Activated CD8-positive, alpha-beta T cell treated with anti-CD3 and anti-CD28 coated beads, Interleukin-2, amount 10 ng/mL, durations not matched to agents 7 days and 5 days (primary cell): ENCODE measurements around the gene TMEM19. TPM values are rescaled to one million over a fixed set of nuclear protein-coding genes. Genes with fewer than 3 reads are reported as not detected.
"Not testable (repeated sequence)": the region's sequence is repeated elsewhere in the genome, so short reads cannot be mapped to it uniquely, and the experiment has no call there.

ENCODE experiments used
- ATAC-seq: fragments of 150-1000 bp; cut with Tn5 transposase; one replicate; pipeline ENCODE4 v1.10.0; 2021; ENCODE audit warnings: moderate library complexity
- CTCF ChIA-PET: fragments of 350-600 bp; sonication (Branson Sonifier 250); formaldehyde crosslinking; loops from one replicate; lab custom pipeline; 2021; ENCODE audit warnings: antibody characterized with exemption; lab: Charles Lee
- POLR2A ChIA-PET: fragments of 350-600 bp; sonication (Branson Sonifier 250); formaldehyde crosslinking; loops from one replicate; lab custom pipeline; 2021; ENCODE audit warnings: antibody characterized with exemption; lab: Charles Lee
- DNase-seq: peaks from one replicate; pipeline ENCODE4 v3.0.0-alpha.2; 2020
- H3K27ac Mint-ChIP-seq: one replicate; pipeline ENCODE4 v1.8.0; 2021; ENCODE audit warnings: mild to moderate bottlenecking, mixed read lengths
- H3K27me3 Mint-ChIP-seq: one replicate; pipeline ENCODE4 v1.8.0; 2021; ENCODE audit warnings: low read depth, mixed read lengths
- H3K36me3 Mint-ChIP-seq: one replicate; pipeline ENCODE4 v1.8.0; 2021; ENCODE audit warnings: low read depth, mixed read lengths
- H3K4me1 Mint-ChIP-seq: one replicate; pipeline ENCODE4 v1.8.0; 2021; ENCODE audit warnings: low read depth, mixed read lengths
- H3K4me3 Mint-ChIP-seq: one replicate; pipeline ENCODE4 v1.8.0; 2021; ENCODE audit warnings: mild to moderate bottlenecking, mixed read lengths
- H3K9me3 Mint-ChIP-seq: one replicate; pipeline ENCODE4 v1.8.0; 2022; ENCODE audit warnings: mixed read lengths; ENCODE audit not compliant: insufficient read depth
- total RNA-seq, 2 experiments: library from RNA; stranded (reverse); gene quantifications; one replicate each; pipeline ENCODE4 v1.2.3, GENCODE V29; 2021

TMEM19 gene
- total RNA-seq, 2 experiments from 2014 or later, result 22.1 to 23.9 TPM

GRCh38 chr12:71665090-71665463 lies 20.8 kb upstream of the TMEM19 start:
- ChIA-PET CTCF (interaction anchor here (0.6 to 4.2 kb wide), 6 partner anchors 13 to 173 kb away, joined by 3 to 41 read pairs (median 6); partner anchors contain the start of gene TMEM19), POLR2A (interaction anchor here (2.9 to 3.0 kb wide), 3 partner anchors 22 to 174 kb away, joined by 21 to 101 read pairs (median 35); partner anchors contain the start of genes RAB21, TBC1D15 and TMEM19)
- Mint-ChIP-seq H3K27ac (peak overlapping the region; percentile 100), H3K36me3 (peaks cover 27% of the 10 kb centered on the region), H3K4me1 (peaks cover 28% of the 10 kb centered on the region), H3K4me3 (peak overlapping the region; percentile 98), H3K27me3 (no peaks in the 10 kb centered on the region), H3K9me3 (no peaks in the 10 kb centered on the region)
- DNase-seq (no peak), ATAC-seq (no peak)

GRCh38 chr12:71666259-71666658 lies 19.6 kb upstream of the TMEM19 start:
- POLR2A ChIA-PET, result interaction anchor here (0.6 to 1.9 kb wide), 2 partner anchors 19 to 96 kb away, joined by 4 read pairs; partner anchors contain the start of gene TMEM19

GRCh38 chr12:71671311-71671710 lies 14.6 kb upstream of the TMEM19 start:
- Mint-ChIP-seq H3K27ac (no peak overlapping the region), H3K4me3 (no peak overlapping the region), H3K4me1 (peaks cover 6% of the 10 kb centered on the region), H3K36me3 (peaks cover 4% of the 10 kb centered on the region), H3K9me3 (no peaks in the 10 kb centered on the region), H3K27me3 (no peaks in the 10 kb centered on the region)
- ChIA-PET CTCF (no interaction called here), POLR2A (interaction anchor here (1.5 kb wide), 1 partner anchor 13 kb away, joined by 3 read pairs; no protein-coding TSS in a partner anchor)
- DNase-seq (no peak), ATAC-seq (no peak)

More at GRCh38 chr12:71666259-71666658, 19.6 kb upstream of the TMEM19 start:
- ATAC-seq (no peak), DNase-seq (no peak)
- H3K9me3 Mint-ChIP-seq, result no peaks in the 10 kb centered on the region
- no peaks in the 10 kb centered on the region for H3K27me3 Mint-ChIP-seq
- no peak overlapping the region for H3K4me3 Mint-ChIP-seq
- H3K4me1 Mint-ChIP-seq, result peaks cover 24% of the 10 kb centered on the region
- peaks cover 23% of the 10 kb centered on the region for H3K36me3 Mint-ChIP-seq
- CTCF ChIA-PET, result interaction anchor here (0.7 to 4.2 kb wide), 3 partner anchors 9 to 80 kb away, joined by 3 to 32 read pairs (median 6); no protein-coding TSS in a partner anchor
- no peak overlapping the region for H3K27ac Mint-ChIP-seq

- H3K36me3 Mint-ChIP-seq, result peaks cover 4% of the 10 kb centered on the region
These were observed 14.1 kb upstream of the TMEM19 start for GRCh38 chr12:71671816-71672215.

GRCh38 chr12:71682466-71682865 lies 3.4 kb upstream of the TMEM19 start:
- Mint-ChIP-seq H3K27me3 (no peaks in the 10 kb centered on the region), H3K9me3 (no peaks in the 10 kb centered on the region), H3K27ac (no peak overlapping the region), H3K4me3 (no peak overlapping the region), H3K36me3 (no peaks in the 10 kb centered on the region), H3K4me1 (peaks cover 14% of the 10 kb centered on the region)
- ChIA-PET POLR2A (no interaction called here), CTCF (no interaction called here)
- DNase-seq (no peak), ATAC-seq (no peak)

More at GRCh38 chr12:71671816-71672215, 14.1 kb upstream of the TMEM19 start:
- Mint-ChIP-seq H3K4me1 (peaks cover 6% of the 10 kb centered on the region), H3K9me3 (no peaks in the 10 kb centered on the region), H3K27me3 (no peaks in the 10 kb centered on the region), H3K27ac (no peak overlapping the region), H3K4me3 (no peak overlapping the region)
- no peak for DNase-seq
- ChIA-PET CTCF (interaction anchor here (0.9 to 1.4 kb wide), 3 partner anchors 36 to 75 kb away, joined by 3 to 4 read pairs (median 3); no protein-coding TSS in a partner anchor), POLR2A (interaction anchor here (1.5 kb wide), 1 partner anchor 13 kb away, joined by 3 read pairs; no protein-coding TSS in a partner anchor)
- ATAC-seq, result no peak

- ATAC-seq (no peak), DNase-seq (no peak)
- H3K36me3 Mint-ChIP-seq, result no peaks in the 10 kb centered on the region
- H3K4me3 Mint-ChIP-seq, result no peak overlapping the region
- H3K27me3 Mint-ChIP-seq, result no peaks in the 10 kb centered on the region
- CTCF ChIA-PET, result interaction anchor here (1.4 to 4.1 kb wide), 3 partner anchors 14 to 63 kb away, joined by 4 to 41 read pairs (median 8); partner anchors contain the start of genes THAP2 and ZFC3H1
- H3K9me3 Mint-ChIP-seq, result no peaks in the 10 kb centered on the region
- POLR2A ChIA-PET, result interaction anchor here (0.6 to 1.4 kb wide), 2 partner anchors 12 to 20 kb away, joined by 3 to 4 read pairs; partner anchors contain the start of gene ZFC3H1
- peaks cover 24% of the 10 kb centered on the region for H3K4me1 Mint-ChIP-seq
- no peak overlapping the region for H3K27ac Mint-ChIP-seq
These were observed 2.2 kb upstream of the TMEM19 start for GRCh38 chr12:71683633-71684032.

- no peaks in the 10 kb centered on the region for H3K9me3 Mint-ChIP-seq
- ChIA-PET POLR2A (interaction anchor here (0.6 to 4.9 kb wide), 4 partner anchors 12 to 245 kb away, joined by 3 to 101 read pairs (median 4); partner anchors contain the start of genes THAP2 and ZFC3H1), CTCF (interaction anchor here (1.2 to 4.1 kb wide), 7 partner anchors 9 to 71 kb away, joined by 3 to 41 read pairs (median 6); partner anchors contain the start of genes RAB21, THAP2 and ZFC3H1)
- no peak overlapping the region for H3K27ac Mint-ChIP-seq
- DNase-seq (peak; percentile 28), ATAC-seq (no peak)
- peaks cover 26% of the 10 kb centered on the region for H3K4me1 Mint-ChIP-seq
- H3K4me3 Mint-ChIP-seq, result peak overlapping the region; percentile 52
- H3K36me3 Mint-ChIP-seq, result no peaks in the 10 kb centered on the region
- H3K27me3 Mint-ChIP-seq, result no peaks in the 10 kb centered on the region
These were observed 1.8 kb upstream of the TMEM19 start for GRCh38 chr12:71684081-71684480.

GRCh38 chr12:71685312-71685906 lies 473 bp upstream of the TMEM19 start:
- Mint-ChIP-seq H3K4me3 (peak overlapping the region; percentile 92), H3K36me3 (no peaks in the 10 kb centered on the region), H3K27me3 (no peaks in the 10 kb centered on the region), H3K27ac (peak overlapping the region; percentile 95), H3K4me1 (peaks cover 30% of the 10 kb centered on the region), H3K9me3 (no peaks in the 10 kb centered on the region)
- ChIA-PET CTCF (interaction anchor here (0.8 to 4.1 kb wide), 11 partner anchors 8 to 70 kb away, joined by 3 to 41 read pairs (median 8); partner anchors contain the start of genes RAB21, THAP2 and ZFC3H1), POLR2A (interaction anchor here (0.6 to 4.9 kb wide), 10 partner anchors 8 to 157 kb away, joined by 3 to 101 read pairs (median 4); partner anchors contain the start of genes RAB21, THAP2 and ZFC3H1)
- DNase-seq (no peak), ATAC-seq (no peak)

GRCh38 chr12:71686658-71687025 lies 760 bp downstream of the TMEM19 start:
- peak overlapping the region; percentile 95 for H3K27ac Mint-ChIP-seq
- H3K9me3 Mint-ChIP-seq, result no peaks in the 10 kb centered on the region
- no peak for DNase-seq
- peaks cover 30% of the 10 kb centered on the region for H3K4me1 Mint-ChIP-seq
- H3K36me3 Mint-ChIP-seq, result peaks cover 2% of the 10 kb centered on the region
- peak; percentile 2 for ATAC-seq
- POLR2A ChIA-PET, result interaction anchor here (0.9 to 4.9 kb wide), 6 partner anchors 22 to 152 kb away, joined by 3 to 101 read pairs (median 6); partner anchors contain the start of genes RAB21, THAP2 and ZFC3H1
- peak overlapping the region; percentile 92 for H3K4me3 Mint-ChIP-seq
- CTCF ChIA-PET, result interaction anchor here (0.8 to 4.1 kb wide), 10 partner anchors 8 to 68 kb away, joined by 3 to 41 read pairs (median 8); partner anchors contain the start of genes RAB21, THAP2 and ZFC3H1
- no peaks in the 10 kb centered on the region for H3K27me3 Mint-ChIP-seq

- H3K27ac Mint-ChIP-seq, DNase-seq, H3K9me3 Mint-ChIP-seq, H3K27me3 Mint-ChIP-seq, H3K36me3 Mint-ChIP-seq, ATAC-seq: not testable (repeated sequence)
- Mint-ChIP-seq H3K4me3 (peak overlapping the region; percentile 92), H3K4me1 (peaks cover 30% of the 10 kb centered on the region)
- ChIA-PET POLR2A (interaction anchor here (1.3 to 4.9 kb wide), 5 partner anchors 21 to 151 kb away, joined by 3 to 101 read pairs (median 6); partner anchors contain the start of genes RAB21, THAP2 and ZFC3H1), CTCF (interaction anchor here (1.0 to 4.1 kb wide), 6 partner anchors 10 to 60 kb away, joined by 3 to 41 read pairs (median 9); partner anchors contain the start of genes THAP2 and ZFC3H1)
These were observed 1.3 kb downstream of the TMEM19 start for GRCh38 chr12:71687172-71687571.

GRCh38 chr12:71688961-71689570 lies 3.2 kb downstream of the TMEM19 start:
- Mint-ChIP-seq H3K27ac (no peak overlapping the region), H3K36me3 (peaks cover 10% of the 10 kb centered on the region), H3K4me1 (peaks cover 33% of the 10 kb centered on the region), H3K4me3 (no peak overlapping the region), H3K9me3 (no peaks in the 10 kb centered on the region), H3K27me3 (no peaks in the 10 kb centered on the region)
- no peak for DNase-seq
- CTCF ChIA-PET, result no interaction called here
- POLR2A ChIA-PET, result interaction anchor here (4.9 kb wide), 1 partner anchor 25 kb away, joined by 101 read pairs; the partner anchor contains the start of genes THAP2 and ZFC3H1
- no peak for ATAC-seq
